ENCODE data around the gene AGXT.

AGXT gene

GRCh38 chr2:240857039-240858008 lies 11.3 kb upstream of the AGXT start:
- no peak for TF ChIP-seq CTCF (IDR thresholded peaks at IDR 0.05)

GRCh38 chr2:240858321-240858720 lies 10.3 kb upstream of the AGXT start:
- no peak for TF ChIP-seq CTCF (IDR thresholded peaks at IDR 0.05)

GRCh38 chr2:240858871-240859270 lies 9.8 kb upstream of the AGXT start:
- TF ChIP-seq CTCF (IDR thresholded peaks at IDR 0.05): no peak

- no peak for TF ChIP-seq CTCF (IDR thresholded peaks at IDR 0.05)
Measured at GRCh38 chr2:240861547-240861946, 7.1 kb upstream of the AGXT start.

- TF ChIP-seq CTCF (IDR thresholded peaks at IDR 0.05): no peak
Measured at GRCh38 chr2:240864475-240864874, 4.1 kb upstream of the AGXT start.

GRCh38 chr2:240865391-240865790 lies 3.2 kb upstream of the AGXT start:
- no peak for TF ChIP-seq CTCF (IDR thresholded peaks at IDR 0.05)

- no peak for TF ChIP-seq CTCF (IDR thresholded peaks at IDR 0.05)
Measured at GRCh38 chr2:240869109-240869955, 708 bp downstream of the AGXT start.
